Measurements from ENCODE around the gene SLC12A5.
A peak's percentile ranks its signal among the peaks of the same experiment; 100 is the strongest.

Gene SLC12A5

GRCh38 chr20:46021361-46022359, 7.4 kb upstream of the SLC12A5 start (continued):
- TF ChIP-seq ZNF544 (tag by site-specific recombination; IDR thresholded peaks at IDR 0.05) (no peak), ZNF664 (tag by site-specific recombination; IDR thresholded peaks at IDR 0.05) (no peak), ZNF302 (tag by site-specific recombination; IDR thresholded peaks at IDR 0.05; ENCODE audit: low read depth) (no peak), ZNF704 (tag by site-specific recombination; IDR thresholded peaks at IDR 0.05) (no peak), GLIS2 (tag by site-specific recombination; IDR thresholded peaks at IDR 0.05) (peak; percentile 97), ZNF600 (tag by site-specific recombination; IDR thresholded peaks at IDR 0.05) (peak; percentile 63; the same call in 1 of the 2 replicates), ZNF791 (tag by site-specific recombination; IDR thresholded peaks at IDR 0.05) (no peak; the same call in 1 of the 2 replicates), KLF16 (tag by site-specific recombination; IDR thresholded peaks at IDR 0.05) (peak; percentile 93), ZNF248 (tag by site-specific recombination; IDR thresholded peaks at IDR 0.05) (no peak), HOXD13 (CRISPR knock-in tag; IDR thresholded peaks at IDR 0.05; ENCODE audit: borderline replicate concordance) (no peak), ZNF112 (tag by site-specific recombination; IDR thresholded peaks at IDR 0.05) (no peak), ZBTB17 (tag by site-specific recombination; IDR thresholded peaks at IDR 0.05) (peak; percentile 31; the same call in 1 of the 2 replicates), ZNF521 (tag by site-specific recombination; IDR thresholded peaks at IDR 0.05) (no peak), HOXC10 (CRISPR knock-in tag; IDR thresholded peaks at IDR 0.05) (no peak), SP2 (tag by site-specific recombination; IDR thresholded peaks at IDR 0.05) (peak; percentile 91), ZNF449 (tag by site-specific recombination; IDR thresholded peaks at IDR 0.05) (no peak), ZBTB1 (tag by site-specific recombination; IDR thresholded peaks at IDR 0.05) (no peak), ZNF341 (tag by site-specific recombination; IDR thresholded peaks at IDR 0.05; ENCODE audit: low read depth) (peak; percentile 83), MYNN (tag by site-specific recombination; IDR thresholded peaks at IDR 0.05; ENCODE audit: borderline replicate concordance) (no peak), REST (tag by site-specific recombination; IDR thresholded peaks at IDR 0.05) (no peak), ZBTB44 (tag by site-specific recombination; IDR thresholded peaks at IDR 0.05) (no peak), ZNF645 (tag by site-specific recombination; IDR thresholded peaks at IDR 0.05) (no peak), ZNF76 (tag by site-specific recombination; IDR thresholded peaks at IDR 0.05; ENCODE audit: borderline replicate concordance, low read depth) (no peak), ZNF623 (tag by site-specific recombination; IDR thresholded peaks at IDR 0.05) (no peak), ZNF292 (tag by site-specific recombination; IDR thresholded peaks at IDR 0.05; ENCODE audit: borderline replicate concordance, low read depth) (no peak), ZNF350 (tag by site-specific recombination; IDR thresholded peaks at IDR 0.05) (no peak), ZNF707 (tag by site-specific recombination; IDR thresholded peaks at IDR 0.05) (no peak), ZNF10 (tag by site-specific recombination; IDR thresholded peaks at IDR 0.05) (no peak), ZNF670 (tag by site-specific recombination; IDR thresholded peaks at IDR 0.05; ENCODE audit: low read depth) (no peak)
